Subcutaneous adipose tissue (tissue), 4 donors: Measurements from ENCODE around the gene CD8B. TPM values are rescaled to one million over a fixed set of nuclear protein-coding genes. Genes with fewer than 3 reads are reported as not detected.

Source experiments
- total RNA-seq, 4 donors: library from RNA; depleted of rRNA; stranded (reverse); fragments of >200 nt; gene quantifications; one replicate each; pipeline ENCODE4 v1.1.0, GENCODE V29; 2016
- TF ChIP-seq, protein P1 (sequence below): fragments of 450-650 bp; IDR thresholded peaks from one replicate; pipeline ENCODE4 v1.5.1; 2016; ENCODE audit warnings: low read depth, mild to moderate bottlenecking, control low read depth, antibody characterized with exemption, moderate library complexity

The CD8B gene
- total RNA-seq, 4 donors from 2014 or later, result 0.88 to 3.9 TPM; not detected in 2

DNA sequence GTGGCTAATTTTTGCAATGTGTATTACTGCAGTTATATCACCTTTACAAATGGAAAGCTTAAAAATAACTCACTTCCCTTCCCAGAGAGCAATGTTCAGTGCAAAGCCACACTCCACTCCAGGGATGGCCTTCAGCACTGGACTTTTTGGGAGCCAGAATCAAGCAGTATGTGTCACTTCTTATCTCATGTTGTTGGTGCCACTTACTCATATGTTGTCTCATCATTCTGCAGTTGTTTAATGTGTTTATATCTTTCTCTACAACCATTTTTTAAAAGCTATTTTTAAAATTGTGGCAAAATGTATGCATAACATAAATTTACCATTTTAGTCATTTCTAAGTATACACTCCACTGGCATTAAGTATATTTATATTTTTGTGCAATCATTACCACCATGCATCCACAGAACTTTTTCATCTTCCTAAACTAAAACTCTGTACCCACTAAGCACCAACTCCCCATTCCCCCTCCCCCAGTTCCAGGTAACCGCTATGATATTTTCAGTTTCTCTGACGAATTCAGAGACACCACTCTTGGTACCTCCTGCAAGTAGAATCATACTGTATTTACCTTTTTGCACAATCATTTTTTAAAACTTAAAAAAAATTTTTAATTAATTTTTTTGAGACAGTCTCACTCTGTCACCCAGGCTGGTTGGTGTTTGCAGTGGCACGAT, 38.9 kb downstream of the CD8B start:
- TF ChIP-seq, protein P1, sequence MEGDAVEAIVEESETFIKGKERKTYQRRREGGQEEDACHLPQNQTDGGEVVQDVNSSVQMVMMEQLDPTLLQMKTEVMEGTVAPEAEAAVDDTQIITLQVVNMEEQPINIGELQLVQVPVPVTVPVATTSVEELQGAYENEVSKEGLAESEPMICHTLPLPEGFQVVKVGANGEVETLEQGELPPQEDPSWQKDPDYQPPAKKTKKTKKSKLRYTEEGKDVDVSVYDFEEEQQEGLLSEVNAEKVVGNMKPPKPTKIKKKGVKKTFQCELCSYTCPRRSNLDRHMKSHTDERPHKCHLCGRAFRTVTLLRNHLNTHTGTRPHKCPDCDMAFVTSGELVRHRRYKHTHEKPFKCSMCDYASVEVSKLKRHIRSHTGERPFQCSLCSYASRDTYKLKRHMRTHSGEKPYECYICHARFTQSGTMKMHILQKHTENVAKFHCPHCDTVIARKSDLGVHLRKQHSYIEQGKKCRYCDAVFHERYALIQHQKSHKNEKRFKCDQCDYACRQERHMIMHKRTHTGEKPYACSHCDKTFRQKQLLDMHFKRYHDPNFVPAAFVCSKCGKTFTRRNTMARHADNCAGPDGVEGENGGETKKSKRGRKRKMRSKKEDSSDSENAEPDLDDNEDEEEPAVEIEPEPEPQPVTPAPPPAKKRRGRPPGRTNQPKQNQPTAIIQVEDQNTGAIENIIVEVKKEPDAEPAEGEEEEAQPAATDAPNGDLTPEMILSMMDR, result no peak

- TF ChIP-seq, protein P1, result no peak
Measured at GRCh38 chr2:86821842-86822241, 39.8 kb downstream of the CD8B start.

GRCh38 chr2:86821306-86821705, 40.4 kb downstream of the CD8B start:
- TF ChIP-seq, protein P1, result no peak

- TF ChIP-seq, protein P1, result no peak
Measured at GRCh38 chr2:86818957-86819356, 42.7 kb downstream of the CD8B start.

- TF ChIP-seq, protein P1, result no peak
Measured at GRCh38 chr2:86818114-86818801, 43.4 kb downstream of the CD8B start.

DNA sequence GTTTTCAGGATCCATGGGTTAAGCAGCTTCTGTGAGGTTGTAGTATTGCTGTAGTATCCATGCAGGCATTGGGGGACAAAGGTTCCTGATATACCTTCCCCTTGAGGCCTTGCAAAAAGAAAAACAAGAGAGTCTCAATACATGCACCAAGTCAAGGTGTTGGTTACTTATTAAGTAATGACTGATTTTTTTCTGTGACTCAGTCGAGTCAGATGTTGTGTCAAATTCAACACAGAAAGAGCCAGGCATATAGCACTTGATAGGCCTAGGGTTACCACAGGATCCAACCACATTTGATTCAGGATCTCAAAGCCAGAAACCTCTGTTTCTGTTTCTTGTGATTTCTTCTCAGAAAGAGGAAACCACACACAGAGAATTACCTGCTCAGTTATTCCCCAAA, 46.1 kb downstream of the CD8B start:
- TF ChIP-seq, protein P1, result no peak

DNA sequence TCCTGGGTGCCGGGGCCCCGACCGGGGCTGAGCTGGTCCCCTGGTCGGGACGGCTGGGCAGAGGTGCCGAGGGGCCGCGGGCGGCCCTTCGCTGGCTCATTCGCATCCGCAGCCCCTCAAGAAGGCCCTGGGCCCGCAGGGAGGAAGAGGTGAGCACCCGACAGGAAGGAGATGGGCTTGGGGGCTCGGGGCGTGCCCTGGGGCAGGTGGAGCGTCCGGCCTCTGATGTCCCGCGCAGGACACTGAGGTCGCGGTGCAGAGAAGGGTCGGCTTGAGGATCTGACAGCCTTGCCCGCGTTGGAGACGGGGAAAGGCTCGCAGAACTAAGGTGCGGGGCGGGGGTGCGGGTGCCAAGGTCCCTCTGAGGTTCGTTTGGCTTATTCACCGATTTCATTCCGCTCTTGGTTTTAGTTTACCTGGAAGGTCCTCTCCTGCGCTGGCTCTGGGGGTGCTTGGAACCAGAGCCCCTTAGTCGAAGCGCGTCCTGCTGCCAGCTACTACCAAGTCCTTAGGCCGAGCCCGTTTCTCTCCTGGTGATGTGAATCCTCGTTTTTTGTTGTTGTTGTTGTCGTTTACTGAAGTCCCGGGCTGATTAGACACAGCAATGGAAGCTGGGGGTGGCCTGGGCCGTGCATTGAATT, 52.1 kb downstream of the CD8B start:
- TF ChIP-seq, protein P1, result no peak
